GM12872 (cell line): ENCODE measurements around the gene SMAD6.

Experiments used
- CTCF ChIP-seq: IDR thresholded peaks from 3 replicates; pipeline ENCODE4 v1.5.1; 2011; ENCODE audit warnings: low read depth, mild to moderate bottlenecking, low read length, moderate library complexity; ENCODE audit not compliant: insufficient read depth

SMAD6 gene

GRCh38 chr15:66753687-66754377 is 51.8 kb downstream of the SMAD6 start:
- TF ChIP-seq CTCF: no peak

- no peak for TF ChIP-seq CTCF
Observed at GRCh38 chr15:66754789-66755188, 52.8 kb downstream of the SMAD6 start.

- no peak for TF ChIP-seq CTCF
Observed at GRCh38 chr15:66755298-66756068, 53.4 kb downstream of the SMAD6 start.

GRCh38 chr15:66756295-66756694 is 54.3 kb downstream of the SMAD6 start:
- no peak for TF ChIP-seq CTCF

GRCh38 chr15:66757030-66757429 is 55.0 kb downstream of the SMAD6 start:
- no peak for TF ChIP-seq CTCF

GRCh38 chr15:66757521-66757920 is 55.5 kb downstream of the SMAD6 start:
- TF ChIP-seq CTCF: no peak

- TF ChIP-seq CTCF: no peak
Observed at GRCh38 chr15:66758844-66759243, 56.8 kb downstream of the SMAD6 start.
